ENCODE data around the gene NRF1. TPM values are rescaled to one million over a fixed set of nuclear protein-coding genes. Genes with fewer than 3 reads are reported as not detected.
A peak's percentile ranks its signal among the peaks of the same experiment; 100 is the strongest.

Gene NRF1
- polyA plus RNA-seq, 4 donors, result 7.6 to 15.6 (median 9.3) TPM

DNA sequence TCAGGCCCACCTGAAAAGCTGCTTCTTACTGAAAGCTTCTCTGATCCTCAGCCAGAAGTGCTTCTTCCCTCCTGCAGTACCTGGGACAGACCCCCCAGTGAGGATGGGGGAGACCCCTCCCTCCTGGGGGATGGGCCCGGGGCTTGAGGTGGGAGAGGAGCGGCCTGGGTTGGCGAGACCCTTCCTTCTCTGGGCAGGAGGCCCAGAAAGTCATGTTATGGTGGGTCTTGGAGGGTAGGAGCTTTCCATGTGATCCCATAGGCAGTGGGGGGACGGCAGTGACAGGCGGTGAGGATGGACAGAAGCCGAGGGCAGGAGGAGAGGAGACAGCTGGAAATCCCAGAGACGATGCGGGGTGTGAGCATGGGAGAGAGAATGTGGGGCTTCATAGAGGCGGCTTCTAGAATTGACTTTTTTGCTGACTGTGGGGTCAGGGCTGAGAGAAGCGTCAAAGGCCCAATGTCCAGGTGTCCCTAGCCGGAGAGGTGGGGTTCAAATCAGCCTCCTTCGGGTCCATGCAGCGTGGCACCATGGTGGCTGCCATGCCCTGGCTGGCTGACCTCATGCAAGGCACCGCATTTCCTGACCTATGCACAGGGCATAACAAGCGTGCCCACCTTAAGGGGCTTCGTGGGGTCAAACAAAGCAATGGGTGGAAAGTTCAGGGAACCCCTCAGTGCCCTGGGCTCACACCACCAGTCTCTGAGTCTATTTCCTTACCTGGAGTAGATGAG, 187.3 kb downstream of the NRF1 start:
- H3K27ac ChIP-seq (ENCODE audit: low read depth in 1 of 3, low read length in 2 of 3), result no peak overlapping the region
- FAIRE-seq (no peak), DNase-seq (no peak)
- 90% methylated on average over 16 of the region's 16 CpGs for WGBS, 3 donors
- H3K4me3 ChIP-seq (ENCODE audit: low read depth in 1 of 3, low read length in 3 of 3), result no peak overlapping the region
- H3K4me1 ChIP-seq (ENCODE audit: control insufficient read depth in 3 of 3, insufficient read depth in 2 of 3, low read depth in 1 of 3, low read length in 2 of 3), result no peaks in the 10 kb centered on the region
- H3K9me3 ChIP-seq (ENCODE audit: control insufficient read depth in 2 of 2, insufficient read depth in 1 of 2, low read depth in 1 of 2, low read length in 1 of 2), result peaks cover 0 to 1% of the 10 kb centered on the region in 2 donors
- no peaks in the 10 kb centered on the region for H3K27me3 ChIP-seq (ENCODE audit: control insufficient read depth in 3 of 3, insufficient read depth in 3 of 3, low read length in 3 of 3)
- H3K36me3 ChIP-seq (ENCODE audit: control insufficient read depth in 3 of 3, insufficient read depth in 2 of 3, low read depth in 1 of 3, low read length in 3 of 3), result no peaks in the 10 kb centered on the region

- Histone ChIP-seq H3K4me3 (ENCODE audit: low read depth in 1 of 3, low read length in 3 of 3) (no peak overlapping the region), H3K9me3 (ENCODE audit: control insufficient read depth in 2 of 2, insufficient read depth in 1 of 2, low read depth in 1 of 2, low read length in 1 of 2) (peaks cover 0 to 1% of the 10 kb centered on the region in 2 donors), H3K27ac (ENCODE audit: low read depth in 1 of 3, low read length in 2 of 3) (no peak overlapping the region), H3K36me3 (ENCODE audit: control insufficient read depth in 3 of 3, insufficient read depth in 2 of 3, low read depth in 1 of 3, low read length in 3 of 3) (no peaks in the 10 kb centered on the region), H3K27me3 (ENCODE audit: control insufficient read depth in 3 of 3, insufficient read depth in 3 of 3, low read length in 3 of 3) (no peaks in the 10 kb centered on the region), H3K4me1 (ENCODE audit: control insufficient read depth in 3 of 3, insufficient read depth in 2 of 3, low read depth in 1 of 3, low read length in 2 of 3) (no peaks in the 10 kb centered on the region)
- DNase-seq, result no peak
- WGBS, 3 donors, result 78 to 81% (median 81%) methylated on average over 12 to 13 of the region's 13 CpGs
- FAIRE-seq, result no peak
Observed at GRCh38 chr7:129799350-129799955, 187.9 kb downstream of the NRF1 start.

DNA sequence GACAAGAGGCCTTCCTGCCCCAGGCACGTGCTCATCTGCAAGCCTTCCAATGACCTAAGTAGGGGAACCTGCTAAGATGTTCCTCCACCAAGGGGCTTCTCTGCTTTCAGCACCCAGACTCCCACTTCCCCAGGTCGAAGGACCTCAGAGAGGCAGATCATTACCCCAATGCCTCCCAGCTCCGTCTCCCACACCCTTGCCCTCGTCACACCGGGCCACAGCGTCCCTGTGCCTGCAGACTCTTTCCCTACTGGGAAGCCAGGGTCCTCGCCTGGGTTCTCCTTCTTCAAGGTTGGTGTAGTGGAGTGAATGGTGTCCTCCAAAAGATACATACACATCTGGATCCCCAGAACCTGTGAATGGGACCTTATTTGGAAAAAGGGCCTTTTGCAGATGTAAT, 189.4 kb downstream of the NRF1 start:
- DNase-seq, result no peak
- WGBS, 3 donors, result 85 to 88% (median 86%) methylated on average over 7 of the region's 7 CpGs
- FAIRE-seq, result no peak

GRCh38 chr7:129801882-129802281, 190.4 kb downstream of the NRF1 start:
- H3K27me3 ChIP-seq (ENCODE audit: control insufficient read depth in 3 of 3, insufficient read depth in 3 of 3, low read length in 3 of 3), result no peaks in the 10 kb centered on the region
- DNase-seq (peak in 1 of 2 donors; percentile 15), FAIRE-seq (no peak)
- 19 to 65% (median 47%) methylated on average over 5 of the region's 5 CpGs for WGBS, 3 donors
- no peak overlapping the region for H3K4me3 ChIP-seq (ENCODE audit: low read depth in 1 of 3, low read length in 3 of 3)
- H3K4me1 ChIP-seq (ENCODE audit: control insufficient read depth in 3 of 3, insufficient read depth in 2 of 3, low read depth in 1 of 3, low read length in 2 of 3), result no peaks in the 10 kb centered on the region
- no peak overlapping the region for H3K27ac ChIP-seq (ENCODE audit: low read depth in 1 of 3, low read length in 2 of 3)
- peaks cover 0 to 1% of the 10 kb centered on the region in 2 donors for H3K9me3 ChIP-seq (ENCODE audit: control insufficient read depth in 2 of 2, insufficient read depth in 1 of 2, low read depth in 1 of 2, low read length in 1 of 2)
- H3K36me3 ChIP-seq (ENCODE audit: control insufficient read depth in 3 of 3, insufficient read depth in 2 of 3, low read depth in 1 of 3, low read length in 3 of 3), result no peaks in the 10 kb centered on the region

More for the DNA sequence above, 189.4 kb downstream of the NRF1 start:
- H3K27me3 ChIP-seq (ENCODE audit: control insufficient read depth in 3 of 3, insufficient read depth in 3 of 3, low read length in 3 of 3), result no peaks in the 10 kb centered on the region
- no peak overlapping the region for H3K4me3 ChIP-seq (ENCODE audit: low read depth in 1 of 3, low read length in 3 of 3)
- no peak overlapping the region for H3K27ac ChIP-seq (ENCODE audit: low read depth in 1 of 3, low read length in 2 of 3)
- H3K4me1 ChIP-seq (ENCODE audit: control insufficient read depth in 3 of 3, insufficient read depth in 2 of 3, low read depth in 1 of 3, low read length in 2 of 3), result no peaks in the 10 kb centered on the region
- H3K36me3 ChIP-seq (ENCODE audit: control insufficient read depth in 3 of 3, insufficient read depth in 2 of 3, low read depth in 1 of 3, low read length in 3 of 3), result no peaks in the 10 kb centered on the region
- H3K9me3 ChIP-seq (ENCODE audit: control insufficient read depth in 2 of 2, insufficient read depth in 1 of 2, low read depth in 1 of 2, low read length in 1 of 2), result peaks cover 0 to 1% of the 10 kb centered on the region in 2 donors

GRCh38 chr7:129803546-129804081, 192.1 kb downstream of the NRF1 start:
- 72 to 79% (median 77%) methylated on average over 17 of the region's 17 CpGs for WGBS, 3 donors
- H3K4me1 ChIP-seq (ENCODE audit: control insufficient read depth in 3 of 3, insufficient read depth in 2 of 3, low read depth in 1 of 3, low read length in 2 of 3), result no peaks in the 10 kb centered on the region
- H3K36me3 ChIP-seq (ENCODE audit: control insufficient read depth in 3 of 3, insufficient read depth in 2 of 3, low read depth in 1 of 3, low read length in 3 of 3), result no peaks in the 10 kb centered on the region
- H3K27me3 ChIP-seq (ENCODE audit: control insufficient read depth in 3 of 3, insufficient read depth in 3 of 3, low read length in 3 of 3), result no peaks in the 10 kb centered on the region
- H3K4me3 ChIP-seq (ENCODE audit: low read depth in 1 of 3, low read length in 3 of 3), result no peak overlapping the region
- DNase-seq (no peak), FAIRE-seq (no peak)
- no peak overlapping the region for H3K27ac ChIP-seq (ENCODE audit: low read depth in 1 of 3, low read length in 2 of 3)
- H3K9me3 ChIP-seq (ENCODE audit: control insufficient read depth in 2 of 2, insufficient read depth in 1 of 2, low read depth in 1 of 2, low read length in 1 of 2), result no peaks in the 10 kb centered on the region

DNA sequence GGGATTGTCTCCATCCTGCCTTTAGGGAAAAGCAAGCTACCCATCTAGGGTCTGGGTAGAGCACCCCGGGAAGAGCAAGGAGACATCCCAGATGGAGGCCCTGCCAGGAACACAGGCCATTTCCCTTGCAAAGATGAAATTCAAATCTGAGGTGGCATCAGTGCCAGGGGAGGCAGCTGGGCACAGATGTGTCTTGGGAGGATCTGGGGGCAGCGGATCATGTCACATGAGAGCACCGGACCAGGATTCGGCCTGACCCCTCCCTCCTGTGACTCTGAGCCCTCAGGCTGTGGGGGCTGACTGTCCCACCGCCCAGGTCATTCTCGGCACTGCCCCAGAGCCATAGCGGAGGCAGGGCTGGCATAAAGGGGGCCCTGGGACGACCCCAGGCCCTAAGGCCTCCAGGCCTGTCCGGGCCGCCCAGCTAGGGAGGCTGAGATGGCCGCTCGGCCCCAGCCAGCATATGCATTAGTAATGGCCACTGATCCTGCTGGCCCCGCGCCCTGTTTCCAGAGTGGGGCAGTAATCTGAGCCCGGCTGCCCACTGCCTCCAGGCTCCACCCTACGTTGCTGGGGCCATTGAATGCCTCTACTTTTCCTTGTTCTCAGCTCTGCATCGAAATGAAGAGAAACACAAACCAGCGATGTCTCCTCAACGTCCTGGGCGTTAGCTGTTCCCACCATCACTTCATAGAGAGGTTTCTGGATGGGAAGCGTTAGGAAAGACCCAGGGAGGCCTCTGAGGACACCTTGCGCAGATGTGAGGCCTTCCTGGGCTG, 192.8 kb downstream of the NRF1 start:
- WGBS, 3 donors, result 91 to 93% (median 92%) methylated on average over 22 of the region's 22 CpGs
- H3K27ac ChIP-seq (ENCODE audit: low read depth in 1 of 3, low read length in 2 of 3), result no peak overlapping the region
- H3K27me3 ChIP-seq (ENCODE audit: control insufficient read depth in 3 of 3, insufficient read depth in 3 of 3, low read length in 3 of 3), result no peaks in the 10 kb centered on the region
- H3K9me3 ChIP-seq (ENCODE audit: control insufficient read depth in 2 of 2, insufficient read depth in 1 of 2, low read depth in 1 of 2, low read length in 1 of 2), result no peaks in the 10 kb centered on the region
- FAIRE-seq (no peak), DNase-seq (no peak)
- H3K4me3 ChIP-seq (ENCODE audit: low read depth in 1 of 3, low read length in 3 of 3), result no peak overlapping the region
- no peaks in the 10 kb centered on the region for H3K36me3 ChIP-seq (ENCODE audit: control insufficient read depth in 3 of 3, insufficient read depth in 2 of 3, low read depth in 1 of 3, low read length in 3 of 3)
- H3K4me1 ChIP-seq (ENCODE audit: control insufficient read depth in 3 of 3, insufficient read depth in 2 of 3, low read depth in 1 of 3, low read length in 2 of 3), result no peaks in the 10 kb centered on the region

GRCh38 chr7:129804890-129805719, 193.6 kb downstream of the NRF1 start:
- 37 to 65% (median 51%) methylated on average over 10 to 11 of the region's 11 CpGs for whole genome bisulfite sequencing, 3 donors
- Histone ChIP-seq H3K4me1 (ENCODE audit: control insufficient read depth in 3 of 3, insufficient read depth in 2 of 3, low read depth in 1 of 3, low read length in 2 of 3) (no peaks in the 10 kb centered on the region), H3K27me3 (ENCODE audit: control insufficient read depth in 3 of 3, insufficient read depth in 3 of 3, low read length in 3 of 3) (no peaks in the 10 kb centered on the region), H3K9me3 (ENCODE audit: control insufficient read depth in 2 of 2, insufficient read depth in 1 of 2, low read depth in 1 of 2, low read length in 1 of 2) (no peaks in the 10 kb centered on the region), H3K36me3 (ENCODE audit: control insufficient read depth in 3 of 3, insufficient read depth in 2 of 3, low read depth in 1 of 3, low read length in 3 of 3) (no peaks in the 10 kb centered on the region), H3K4me3 (ENCODE audit: low read depth in 1 of 3, low read length in 3 of 3) (no peak overlapping the region), H3K27ac (ENCODE audit: low read depth in 1 of 3, low read length in 2 of 3) (no peak overlapping the region)
- DNase-seq (peak in 1 of 2 donors; percentile 54), FAIRE-seq (no peak)
